SIG-M5 treated with dmso at 0.1 percent for 504 hours (cell line): Measurements from ENCODE around the gene ATP8B4.

Experiments
- DNase-seq: peaks from one replicate; lab custom pipeline; 2025; ENCODE audit not compliant: unreplicated experiment; lab: John Stamatoyannopoulos, UW

The ATP8B4 gene

DNA sequence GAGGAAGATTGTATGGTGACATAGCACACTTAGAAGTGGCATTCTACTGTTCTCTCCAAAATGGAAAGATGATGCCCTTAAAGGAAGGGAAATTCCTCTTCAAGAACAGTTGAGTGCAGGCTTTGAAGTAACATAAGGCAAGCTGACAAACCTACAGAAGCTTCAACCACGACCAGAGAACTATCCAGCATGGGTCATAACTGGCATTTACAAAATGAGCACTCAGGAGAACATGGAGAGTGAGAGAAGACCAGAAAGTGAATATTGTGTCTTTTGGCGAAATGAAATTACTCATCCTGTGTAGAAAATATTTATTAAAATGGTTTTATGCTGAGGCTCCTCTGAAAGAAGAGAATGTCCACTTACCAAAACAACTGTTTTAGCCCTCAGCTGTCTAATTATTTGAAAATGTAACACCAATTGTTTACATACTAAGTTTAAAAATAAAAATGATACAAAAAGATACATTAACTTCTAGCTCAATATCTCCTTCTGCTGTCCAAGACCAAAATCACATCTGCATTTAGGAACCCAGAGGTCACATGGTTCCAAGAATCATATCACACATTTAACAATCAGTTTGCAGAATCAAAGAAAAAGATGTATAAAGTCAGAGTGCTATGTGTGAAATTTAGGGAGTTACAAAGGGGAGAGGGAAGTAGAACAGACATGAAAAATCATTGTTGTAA is 216.9 kb downstream of the ATP8B4 start:
- no peak for DNase-seq

DNA sequence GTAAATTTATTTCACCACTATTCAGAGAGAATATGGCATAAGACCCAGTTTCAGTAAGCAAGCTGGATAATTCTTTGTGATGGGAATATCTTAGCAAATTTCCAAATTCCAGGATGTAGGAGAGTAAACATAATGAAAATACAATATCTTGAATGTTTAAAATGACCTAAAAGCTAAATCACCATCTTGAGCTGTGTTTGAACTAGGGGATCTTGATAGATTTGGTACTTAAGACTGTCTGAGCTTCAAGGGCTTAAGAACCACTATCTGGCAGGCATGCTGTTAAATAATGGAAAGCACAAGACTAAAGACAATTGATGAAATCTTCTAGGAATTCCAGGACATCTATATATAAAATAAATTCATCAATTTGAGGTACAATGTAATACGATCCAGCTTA is 217.7 kb downstream of the ATP8B4 start:
- DNase-seq = no peak

DNA sequence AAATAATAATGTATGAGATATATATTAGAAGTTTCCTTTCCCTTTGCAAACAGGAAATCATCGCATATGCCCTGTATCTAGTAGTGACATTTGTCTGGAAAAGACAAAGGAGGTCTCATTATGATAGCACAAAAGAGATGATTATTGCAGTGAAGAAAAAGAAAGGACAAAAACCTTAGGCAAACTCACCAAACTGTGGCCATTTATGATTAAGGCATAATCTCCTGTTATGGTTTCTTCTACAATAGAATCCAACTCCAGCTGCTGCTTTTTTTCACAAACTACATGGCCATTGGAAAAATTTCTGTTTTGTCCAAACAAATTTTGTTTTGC is 218.2 kb downstream of the ATP8B4 start:
- DNase-seq = no peak

DNA sequence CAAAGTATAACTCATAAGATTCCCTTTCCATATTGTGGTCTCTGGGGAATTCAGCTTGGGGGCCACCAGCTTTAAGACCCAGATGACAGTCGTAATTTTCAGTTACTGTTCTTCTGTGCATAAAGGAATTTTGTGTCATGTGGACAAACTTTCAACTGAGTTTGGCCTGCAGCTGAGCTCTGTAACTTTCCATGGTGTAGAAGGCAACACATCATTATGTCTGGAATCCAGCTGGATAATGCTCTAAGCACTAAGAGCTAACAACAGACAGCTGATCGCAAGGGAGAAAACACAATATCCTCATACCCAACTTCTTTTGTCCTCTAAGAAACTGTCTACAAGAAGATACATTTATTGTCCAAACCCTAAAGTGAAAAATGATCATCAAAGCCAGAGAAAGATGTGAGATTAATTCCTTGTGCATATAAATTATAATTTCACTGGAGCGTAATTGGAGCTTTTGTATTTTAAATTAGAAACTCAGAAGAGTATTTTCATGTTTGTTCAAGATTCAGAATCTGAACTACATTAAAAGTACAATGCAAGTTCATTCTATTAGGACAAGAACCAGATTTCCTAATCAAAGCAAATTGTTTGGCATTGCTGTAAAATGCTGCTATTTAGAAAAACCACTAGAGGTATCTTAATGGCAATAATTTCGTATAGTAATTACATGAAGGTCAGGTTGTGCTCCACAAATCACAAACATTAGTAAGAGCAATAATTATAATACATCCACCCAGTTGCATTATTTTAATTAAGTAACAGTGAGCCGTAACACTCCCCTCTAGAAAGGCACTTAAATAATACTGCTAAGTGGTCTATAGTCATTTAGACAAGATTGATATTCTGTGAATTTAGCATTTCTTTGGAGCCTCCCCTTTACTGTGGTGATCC is 218.8 kb downstream of the ATP8B4 start:
- DNase-seq = no peak

DNA sequence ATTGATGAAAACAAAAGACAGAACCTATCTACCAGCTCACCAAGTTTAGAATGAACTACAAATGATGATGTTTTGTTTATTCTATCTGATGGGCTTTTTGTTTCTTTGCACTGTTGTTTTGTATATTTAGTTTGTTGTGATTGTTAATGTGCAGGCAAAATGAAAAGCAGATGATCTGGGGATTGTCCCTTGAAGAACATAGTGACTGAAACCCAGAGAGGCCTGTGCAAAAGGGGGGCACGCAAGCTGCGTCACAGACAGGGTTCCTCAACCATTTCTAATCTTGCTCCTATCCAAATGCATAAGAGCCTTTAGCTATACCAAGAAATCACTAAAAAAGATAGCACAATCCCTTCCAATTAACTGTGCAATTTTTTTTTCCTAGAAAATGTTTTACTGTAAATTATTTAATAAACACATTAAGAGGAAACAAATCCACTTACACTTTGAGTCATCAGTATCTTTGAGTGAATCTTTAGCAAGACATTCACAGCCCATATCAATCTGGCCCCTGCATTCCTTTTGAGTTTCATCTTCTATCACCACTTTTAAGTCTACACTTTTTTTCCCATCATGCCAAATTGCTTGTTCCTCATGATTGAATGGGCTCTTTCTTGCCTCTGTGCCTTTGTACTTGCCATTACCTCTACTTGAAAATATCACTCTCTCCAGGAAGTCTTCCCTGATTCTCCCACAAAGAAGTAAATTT is 220.3 kb downstream of the ATP8B4 start:
- DNase-seq = no peak

DNA sequence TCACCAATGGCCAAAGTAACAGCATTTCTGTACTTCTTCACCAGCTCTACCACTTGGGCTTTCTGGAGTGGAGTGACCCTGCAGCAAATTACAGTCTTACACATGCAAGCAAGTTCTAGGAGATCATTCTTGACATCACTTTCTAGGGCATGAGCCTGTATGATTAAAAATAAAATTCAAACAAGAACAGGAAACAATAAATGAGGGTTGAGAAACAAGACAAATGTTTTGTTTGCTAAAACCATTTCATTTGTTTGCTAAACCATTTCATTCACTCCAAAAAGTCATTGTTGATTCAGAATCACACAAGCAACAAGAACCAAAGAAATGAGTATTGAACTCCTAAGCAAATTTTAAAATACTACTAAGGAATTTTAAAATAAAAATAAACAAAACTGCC is 220.9 kb downstream of the ATP8B4 start:
- no peak for DNase-seq

DNA sequence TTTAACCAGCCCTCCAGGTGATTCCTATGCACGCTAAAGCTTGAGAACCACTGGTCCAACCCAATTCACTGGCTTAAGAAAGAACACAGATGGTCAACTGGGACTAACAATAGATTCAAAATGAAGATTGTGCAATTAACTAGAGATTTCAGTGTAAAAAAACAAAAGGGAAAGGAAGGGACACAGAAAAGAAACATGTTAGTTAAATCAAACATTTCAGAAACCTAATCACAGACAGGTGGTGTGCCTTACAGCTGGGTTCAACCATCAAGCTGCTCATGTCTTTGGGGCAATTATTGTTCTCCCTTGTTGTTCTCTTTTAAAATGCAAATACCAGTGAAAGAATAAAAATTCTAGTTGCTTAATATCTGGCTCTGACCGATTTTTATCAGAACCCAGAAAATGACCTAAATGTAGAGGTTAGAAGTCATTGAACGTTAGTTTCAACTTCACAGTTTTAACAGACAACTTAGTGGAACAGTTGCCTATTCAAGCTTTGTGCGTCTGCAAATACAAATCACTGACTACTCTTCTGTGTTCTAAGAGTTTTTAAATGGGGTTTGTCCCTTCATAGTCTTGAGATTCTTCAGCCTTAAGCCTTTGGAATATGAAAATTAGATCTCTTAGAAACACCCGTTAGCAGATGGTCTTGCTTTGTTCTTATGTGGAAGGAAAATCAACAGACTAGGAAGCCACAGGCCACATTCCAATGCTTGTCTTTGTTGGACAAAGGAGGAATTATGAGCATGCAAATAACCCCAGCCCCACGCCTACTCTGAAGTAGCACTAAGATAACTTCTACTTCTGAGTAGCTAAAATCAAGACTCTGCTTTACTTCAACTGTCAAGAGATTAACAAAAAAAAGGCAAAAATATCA is 223.4 kb downstream of the ATP8B4 start:
- DNase-seq = no peak

DNA sequence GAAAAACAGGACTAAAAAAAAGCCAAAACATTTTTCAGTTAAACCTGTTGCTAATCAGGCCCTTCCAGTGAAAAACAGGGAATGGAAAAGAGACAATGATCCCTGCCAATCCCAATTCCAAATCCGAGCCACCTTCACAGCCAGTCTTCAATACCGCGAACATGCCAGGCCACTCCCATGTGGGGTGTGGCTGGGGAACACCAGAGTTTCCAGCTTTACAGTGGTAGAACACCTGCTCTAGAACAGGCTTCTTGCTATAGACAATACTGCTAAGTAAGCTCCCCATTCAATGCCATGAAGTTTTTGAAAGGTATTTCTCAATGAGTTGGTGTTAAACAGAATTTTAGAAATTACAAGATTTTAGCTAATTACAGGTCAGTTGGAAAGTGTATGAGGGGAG is 228.3 kb downstream of the ATP8B4 start:
- DNase-seq = no peak

DNA sequence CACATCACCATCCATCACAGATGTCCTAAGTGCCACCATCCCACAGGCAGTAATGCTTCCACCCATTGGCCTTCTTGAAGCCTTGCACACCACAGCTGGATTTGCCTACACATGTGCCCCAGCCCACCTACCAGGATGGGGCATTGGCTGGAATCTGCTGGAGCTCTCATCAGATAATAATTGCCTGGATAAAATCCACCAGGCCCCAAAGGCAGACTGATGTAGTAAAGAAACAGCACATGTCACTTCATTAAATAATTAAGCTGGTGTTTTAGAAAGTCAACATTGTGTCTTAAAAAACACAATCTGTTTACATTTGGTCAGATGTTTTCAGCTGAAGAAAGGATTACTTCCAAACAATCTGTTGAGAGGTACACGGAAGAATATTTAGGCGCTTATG is 229.5 kb downstream of the ATP8B4 start:
- DNase-seq = no peak

DNA sequence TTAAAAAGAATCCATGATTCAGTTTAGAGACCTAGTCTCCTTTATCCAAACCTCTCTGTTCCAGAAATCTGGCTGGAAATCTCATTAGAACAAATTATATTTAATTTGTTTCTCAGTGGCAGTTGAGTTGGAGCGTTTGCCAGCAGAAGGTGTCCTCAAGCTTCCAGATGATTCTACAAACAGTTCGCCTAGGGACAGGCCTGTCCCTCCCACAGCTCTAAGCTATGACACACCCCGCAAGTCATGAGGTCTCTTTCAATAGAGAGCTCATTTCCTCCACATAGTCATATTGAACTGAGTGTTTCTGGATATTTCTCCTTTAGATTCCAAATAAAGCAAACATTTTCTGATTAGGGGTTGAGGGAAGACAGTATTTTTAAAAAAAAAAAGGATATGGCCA is 230.3 kb downstream of the ATP8B4 start:
- no peak for DNase-seq

DNA sequence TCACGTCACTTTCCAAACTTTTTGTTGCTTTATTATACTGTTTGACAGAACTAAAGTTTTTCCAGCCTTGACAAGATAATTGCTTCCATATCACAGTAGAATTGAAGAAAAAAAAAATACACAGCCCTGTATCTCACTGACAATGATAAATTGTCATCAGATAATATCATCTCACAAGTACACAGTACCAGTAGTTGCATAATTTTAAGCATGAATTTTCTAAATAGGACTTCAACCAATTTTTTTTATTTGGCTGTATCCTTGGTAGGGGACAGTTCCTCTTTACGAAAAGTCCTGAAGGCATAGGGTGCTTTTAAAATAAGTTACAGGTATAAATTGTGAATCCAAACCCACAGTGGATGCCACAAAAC is 230.7 kb downstream of the ATP8B4 start:
- DNase-seq = no peak

DNA sequence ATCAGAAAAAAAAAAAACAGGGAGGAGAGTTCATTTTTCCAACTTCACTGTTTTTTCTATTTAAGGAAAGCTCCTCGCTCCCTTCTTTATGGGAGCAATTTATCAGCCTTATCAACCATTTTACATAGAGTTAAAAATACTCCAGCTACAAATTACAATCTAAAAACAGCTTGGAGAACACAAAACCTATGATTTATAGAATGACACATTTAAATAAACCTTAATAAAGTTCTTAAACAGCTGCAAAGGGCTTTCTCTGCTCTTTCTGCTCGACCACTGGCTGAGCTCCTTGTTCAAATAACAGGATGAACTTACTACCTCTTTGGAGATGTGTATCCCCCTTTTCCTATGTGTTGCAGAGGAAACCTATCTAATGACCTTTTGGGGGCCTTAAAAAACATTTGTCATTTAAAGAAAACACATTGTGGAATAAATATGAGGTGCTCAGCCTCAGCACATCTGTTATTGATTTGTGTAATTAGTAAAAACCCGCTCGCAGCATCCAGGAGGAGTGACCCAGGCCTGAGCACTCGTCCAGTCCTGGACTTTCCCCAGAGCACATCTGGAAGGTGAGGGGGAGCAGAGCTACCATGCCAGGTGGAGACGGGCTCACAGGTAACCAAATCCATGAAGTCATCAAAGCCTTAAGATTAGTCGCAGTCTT is 231.2 kb downstream of the ATP8B4 start:
- DNase-seq = no peak

DNA sequence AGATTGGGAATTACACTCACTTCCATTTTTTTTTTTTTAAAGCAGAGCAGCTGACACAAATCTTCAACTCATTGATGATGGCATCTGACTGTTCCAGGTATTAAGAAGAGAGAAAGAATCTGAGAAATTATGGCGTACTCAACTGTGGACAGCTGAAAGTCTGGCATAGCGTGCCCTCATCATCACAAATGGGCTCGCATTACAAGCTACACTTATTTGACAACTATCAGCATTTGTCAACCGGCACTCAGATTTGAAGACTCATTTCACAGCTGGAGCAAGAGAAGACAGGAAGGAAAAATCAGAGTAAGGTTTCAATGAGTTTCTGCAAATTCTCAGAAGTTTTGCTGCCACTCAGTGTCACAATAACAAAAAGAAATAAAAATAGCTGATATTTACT is 235.9 kb downstream of the ATP8B4 start:
- DNase-seq = no peak

DNA sequence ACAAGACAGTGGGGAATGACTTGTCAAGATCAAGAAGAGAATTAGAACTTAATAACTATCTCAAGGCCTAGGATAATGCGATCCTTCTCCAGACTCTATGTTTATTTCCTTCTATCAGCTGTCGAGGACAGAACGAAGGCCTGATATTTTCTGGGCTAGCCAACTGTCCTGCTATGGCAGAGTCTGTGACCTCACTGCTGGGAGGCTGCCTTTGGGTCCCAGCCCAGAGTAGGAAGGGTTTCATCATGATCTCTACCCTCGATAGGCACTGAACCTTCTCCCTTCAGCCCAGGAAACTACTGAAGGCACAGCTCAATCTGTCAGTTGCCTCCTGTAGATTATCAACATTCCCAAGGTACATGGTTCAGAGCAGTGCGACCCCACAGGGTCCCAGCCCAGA is 237.2 kb downstream of the ATP8B4 start:
- no peak for DNase-seq

DNA sequence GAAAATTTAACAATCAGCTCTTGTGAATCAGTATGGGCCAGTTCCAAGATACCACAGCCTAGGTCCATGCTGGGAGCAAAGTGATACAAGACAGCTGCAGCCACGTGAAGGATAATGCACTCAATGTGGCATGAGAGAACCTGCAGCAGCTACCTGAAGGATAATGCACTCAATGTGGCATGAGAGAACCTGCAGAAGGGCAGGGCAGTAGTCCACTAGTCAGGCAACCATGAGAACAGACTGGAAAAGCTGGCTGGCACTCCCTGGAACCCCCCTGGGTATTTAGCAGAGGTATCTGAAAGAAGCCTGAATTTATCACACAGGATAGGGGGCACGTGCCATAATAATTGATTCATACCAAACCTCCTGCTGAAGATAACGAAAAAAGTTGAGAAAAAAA is 237.6 kb downstream of the ATP8B4 start:
- no peak for DNase-seq

DNA sequence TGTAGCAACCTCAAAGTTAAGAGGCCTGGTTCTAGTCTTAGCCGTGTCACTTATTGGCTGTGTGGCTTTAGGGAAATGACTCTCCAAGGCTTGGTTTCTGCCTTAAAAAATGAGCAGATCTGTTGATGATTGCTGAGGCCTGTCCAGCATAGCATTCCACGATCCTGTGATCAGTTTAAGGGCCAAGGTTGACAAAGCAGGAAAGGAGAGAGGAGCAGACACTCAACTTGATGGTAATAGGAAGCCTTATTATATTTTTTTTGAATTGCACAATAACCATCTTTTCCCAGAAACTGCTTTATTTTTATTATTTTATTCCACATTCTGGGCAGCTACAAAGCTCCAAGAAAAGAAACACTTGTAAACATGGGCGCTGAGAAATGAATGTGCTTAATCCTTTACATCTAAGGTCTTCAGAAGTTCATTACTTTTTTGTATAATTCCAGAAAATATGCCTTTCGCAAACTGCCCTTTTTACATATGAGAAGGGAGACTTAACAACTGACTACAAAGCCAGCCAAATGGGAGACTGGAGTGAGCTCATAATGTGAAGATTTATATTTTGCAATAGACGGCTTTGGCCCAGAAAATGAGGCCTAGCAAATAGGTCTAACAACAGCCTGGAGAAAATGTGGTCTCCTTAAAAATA is 241.0 kb downstream of the ATP8B4 start:
- DNase-seq = no peak

DNA sequence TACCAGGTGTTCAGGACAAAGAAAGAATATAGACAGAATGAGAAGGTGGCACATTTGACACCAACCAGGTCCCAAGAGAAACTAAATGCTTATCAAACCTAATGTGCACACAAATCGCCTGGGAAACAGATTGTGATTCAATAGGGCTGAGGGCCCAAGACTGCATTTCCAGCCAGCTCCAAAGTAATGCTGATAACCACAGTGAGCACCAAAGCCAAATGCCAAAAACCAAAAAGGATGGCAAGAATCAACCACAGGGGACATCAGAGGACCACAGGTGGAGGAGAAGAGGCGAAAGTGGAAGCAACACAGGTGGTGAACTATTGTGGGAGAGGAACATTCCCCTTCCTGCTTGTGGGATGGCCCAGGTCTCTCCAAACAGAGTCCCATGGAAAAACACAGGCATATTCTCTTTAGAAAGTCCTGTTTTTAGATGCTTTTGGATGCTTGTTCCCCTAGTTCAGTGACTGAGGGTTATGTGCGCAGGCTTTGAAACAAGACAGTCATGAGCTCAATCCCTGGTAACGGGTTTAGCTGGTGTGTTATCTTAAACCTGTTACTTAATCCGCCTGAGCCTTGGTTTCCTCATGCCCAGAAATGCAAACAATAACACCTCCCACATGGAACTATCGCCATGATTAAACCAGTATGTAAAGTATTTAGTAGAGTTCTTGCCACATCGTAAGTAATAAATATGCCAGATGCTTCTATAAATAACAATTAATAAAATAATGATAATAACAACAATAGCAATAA is 241.7 kb downstream of the ATP8B4 start:
- no peak for DNase-seq

DNA sequence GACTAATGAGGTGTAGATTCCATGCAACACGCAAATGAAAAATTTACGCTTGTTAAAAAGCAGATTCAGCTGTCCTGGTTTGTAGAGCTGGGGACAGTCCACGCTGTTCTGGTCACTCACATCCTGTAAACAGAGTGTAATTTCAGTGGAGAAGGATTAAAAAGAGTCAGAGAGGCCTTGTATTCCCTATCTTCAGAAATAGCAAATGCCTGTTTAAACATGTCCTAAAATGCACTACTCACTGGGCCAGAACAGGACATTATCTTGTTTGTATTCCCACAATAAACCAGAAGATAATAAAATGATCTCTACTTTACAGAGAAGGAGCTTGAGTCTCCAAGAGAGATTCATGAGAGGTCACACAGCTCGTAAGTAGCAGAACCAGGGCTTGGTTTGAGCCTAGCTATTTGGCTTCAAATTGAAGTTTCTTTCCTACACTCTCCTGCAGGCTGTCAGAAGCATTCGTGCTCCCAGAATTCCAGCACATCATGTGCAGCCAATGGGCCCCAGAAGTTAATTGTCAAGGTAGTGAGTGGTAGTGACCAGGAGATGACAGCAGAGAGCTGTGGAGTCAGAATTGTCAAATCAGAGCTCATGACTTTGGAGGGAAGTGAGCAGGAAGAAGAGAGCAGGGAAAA is 242.5 kb downstream of the ATP8B4 start:
- DNase-seq = peak; percentile 29

DNA sequence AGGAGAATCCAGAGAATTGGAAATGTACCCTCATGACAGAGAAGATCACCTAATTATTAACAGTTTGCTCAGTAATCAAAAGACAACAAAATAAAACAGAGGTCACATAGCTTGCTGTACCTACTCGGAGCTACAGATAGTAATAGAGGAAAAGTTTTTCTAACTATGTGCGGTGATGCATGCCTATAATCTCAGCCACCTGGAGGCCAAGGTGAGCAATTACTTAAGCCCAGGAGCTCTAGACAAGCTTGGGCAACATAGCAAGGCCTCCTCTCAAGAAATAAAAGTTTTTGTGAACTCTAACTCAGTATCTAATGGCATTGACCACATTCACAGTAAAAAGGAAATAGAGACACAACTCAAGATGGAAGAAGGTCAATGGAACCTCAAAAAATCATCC is 243.6 kb downstream of the ATP8B4 start:
- DNase-seq = peak; percentile 21
